Measurements from ENCODE around the gene IMPG2.

DNA sequence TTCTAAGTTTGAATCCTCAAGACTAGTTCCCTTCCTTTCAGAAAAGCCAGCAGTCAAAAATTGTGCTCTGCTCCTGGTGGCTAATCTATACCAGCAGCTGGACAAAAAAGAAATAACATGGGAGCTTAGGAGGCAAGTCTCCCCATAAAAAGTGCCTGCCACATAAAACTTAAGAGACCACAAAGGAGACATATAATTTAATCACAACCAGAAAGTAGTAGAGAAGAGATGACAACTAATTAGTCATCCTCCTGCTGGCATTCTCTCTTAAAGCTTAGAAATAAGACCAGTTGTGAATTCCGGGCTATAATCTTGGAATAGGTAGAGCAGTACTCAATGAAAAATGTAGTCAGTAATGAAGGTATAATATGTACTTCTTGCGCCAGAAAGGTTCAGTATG, 20.2 kb upstream of the IMPG2 start:
- TF ChIP-seq EZH2 (IDR thresholded peaks at IDR 0.05; ENCODE audit: insufficient read depth, poor library complexity, severe bottlenecking) (no peak), EZH2phosphoT487 (IDR thresholded peaks at IDR 0.05; ENCODE audit: insufficient read depth, low read depth) (no peak)

All from GM23248 (cell line).